Measurements from ENCODE around the gene LRFN5.

- TF ChIP-seq EZH2 (IDR thresholded peaks at IDR 0.05; ENCODE audit: borderline replicate concordance, low read length) (no peak), CTCF (IDR thresholded peaks at IDR 0.05; ENCODE audit: low read length) (no peak)
Measured at GRCh38 chr14:41606282-41606531, 469 bp upstream of the LRFN5 start.

All from OCI-LY1 (cell line).